ENCODE results near the gene HOXA9.

DNA sequence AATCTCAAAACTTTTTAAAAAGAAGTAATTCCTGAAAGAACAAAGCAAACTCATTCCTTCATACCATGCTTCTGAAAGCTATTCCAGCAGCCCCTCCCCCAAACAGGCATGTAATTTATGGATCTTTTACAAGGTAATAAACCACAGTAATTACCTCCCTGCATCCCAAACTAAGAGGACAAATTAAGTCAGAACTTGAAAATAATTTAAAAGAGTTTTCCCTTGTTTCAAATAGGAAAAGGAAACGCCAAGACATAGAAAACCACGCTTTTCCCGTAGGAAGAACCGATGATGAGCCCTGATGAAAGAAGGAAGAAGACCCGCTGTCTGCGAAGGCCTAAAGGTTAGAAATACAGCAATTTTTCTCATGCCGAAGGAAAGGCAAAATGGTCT is 43.7 kb downstream of the HOXA9 start:
- TF ChIP-seq, protein P1, sequence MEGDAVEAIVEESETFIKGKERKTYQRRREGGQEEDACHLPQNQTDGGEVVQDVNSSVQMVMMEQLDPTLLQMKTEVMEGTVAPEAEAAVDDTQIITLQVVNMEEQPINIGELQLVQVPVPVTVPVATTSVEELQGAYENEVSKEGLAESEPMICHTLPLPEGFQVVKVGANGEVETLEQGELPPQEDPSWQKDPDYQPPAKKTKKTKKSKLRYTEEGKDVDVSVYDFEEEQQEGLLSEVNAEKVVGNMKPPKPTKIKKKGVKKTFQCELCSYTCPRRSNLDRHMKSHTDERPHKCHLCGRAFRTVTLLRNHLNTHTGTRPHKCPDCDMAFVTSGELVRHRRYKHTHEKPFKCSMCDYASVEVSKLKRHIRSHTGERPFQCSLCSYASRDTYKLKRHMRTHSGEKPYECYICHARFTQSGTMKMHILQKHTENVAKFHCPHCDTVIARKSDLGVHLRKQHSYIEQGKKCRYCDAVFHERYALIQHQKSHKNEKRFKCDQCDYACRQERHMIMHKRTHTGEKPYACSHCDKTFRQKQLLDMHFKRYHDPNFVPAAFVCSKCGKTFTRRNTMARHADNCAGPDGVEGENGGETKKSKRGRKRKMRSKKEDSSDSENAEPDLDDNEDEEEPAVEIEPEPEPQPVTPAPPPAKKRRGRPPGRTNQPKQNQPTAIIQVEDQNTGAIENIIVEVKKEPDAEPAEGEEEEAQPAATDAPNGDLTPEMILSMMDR (IDR thresholded peaks at IDR 0.05) = no peak
- TF ChIP-seq POLR2AphosphoS5 (IDR thresholded peaks at IDR 0.05) = no peak
